GM12878 (cell line): Measurements from ENCODE around the gene CNTN4. TPM values are rescaled to one million over a fixed set of nuclear protein-coding genes. Genes with fewer than 3 reads are reported as not detected.

Experiments used
- CHD4 ChIP-seq: fragments of 200-600 bp; sonication (generic); IDR thresholded peaks from 2 replicates; pipeline ENCODE4 v1.6.1; 2016; ENCODE audit warnings: mild to moderate bottlenecking
- IKZF1 ChIP-seq: fragments of 450-650 bp; conservative IDR thresholded peaks from 2 replicates; pipeline ENCODE4 v1.6.1; 2017; ENCODE audit warnings: antibody characterized with exemption, mild to moderate bottlenecking
- NFYA ChIP-seq: IDR thresholded peaks from 2 replicates; pipeline ENCODE4 v1.6.1; 2011; ENCODE audit warnings: low read depth, mild to moderate bottlenecking, low read length, improper control_type of control experiment, borderline replicate concordance
- SMAD1 ChIP-seq: fragments of 450-650 bp; IDR thresholded peaks from 2 replicates; pipeline ENCODE4 v1.6.1; 2018; ENCODE audit warnings: mild to moderate bottlenecking, low read depth; ENCODE audit not compliant: partially characterized antibody
- ZBED1 ChIP-seq: IDR thresholded peaks from 2 replicates; pipeline ENCODE4 v1.6.1; 2016; ENCODE audit warnings: borderline replicate concordance
- ZNF217 ChIP-seq: fragments of 450-650 bp; IDR thresholded peaks from 2 replicates; pipeline ENCODE4 v1.6.1; 2017; ENCODE audit warnings: antibody characterized with exemption, mild to moderate bottlenecking
- polyA plus RNA-seq, 11 experiments: library from polyadenylated mRNA; depleted of rRNA in 4 of 11; unstranded in 6 of 11; stranded (reverse) in 5 of 11; fragments of >200 nt; fragmentation: Nextera tagmentation in 4 of 11; fragmentation: Illumina TruSeq in 1 of 11; extraction: Ambion mirVana in 4 of 11; extraction: Trizol in 1 of 11; gene quantifications; 1 replicate in 1 of 11; 2 replicates in 10 of 11; pipeline versions ENCODE4 v1.2.1 to v1.2.3, GENCODE V29; 2011 to 2016; ENCODE audit warnings: inconsistent platforms in 2 of 11, missing spikeins in 2 of 11, low read depth in 1 of 11
- total RNA-seq, 4 experiments: library from RNA; depleted of rRNA in 3 of 4; stranded (reverse); fragments of >200 nt in 3 of 4; fragmentation: Illumina TruSeq in 1 of 4; extraction: Trizol in 1 of 4; gene quantifications; 2 replicates each; pipeline versions ENCODE4 v1.2.1 to v1.2.3, GENCODE V29; 2013 to 2021
- TF ChIP-seq, protein P1 (sequence below): fragments of 450-650 bp; IDR thresholded peaks from 2 replicates; pipeline ENCODE4 v1.6.1; 2014; ENCODE audit warnings: mild to moderate bottlenecking
- TF ChIP-seq, protein P2 (sequence below): IDR thresholded peaks from 2 replicates; pipeline ENCODE4 v1.6.1; 2012; ENCODE audit warnings: low read depth, low read length, improper control_type of control experiment
- TF ChIP-seq, protein P3 (sequence below): IDR thresholded peaks from 2 replicates; pipeline ENCODE4 v1.6.1; 2011; ENCODE audit warnings: borderline replicate concordance, low read depth, mild to moderate bottlenecking, moderate library complexity, mixed read lengths, low read length; ENCODE audit not compliant: insufficient read depth; ENCODE audit errors: extremely low read length
- TF ChIP-seq, protein P4 (sequence below): fragments of 150-350 bp; IDR thresholded peaks from 2 replicates; pipeline ENCODE4 v1.6.1; 2016; ENCODE audit warnings: low read depth, low read length
- TF ChIP-seq, protein P5 (sequence below): fragments of 450-650 bp; formaldehyde crosslinking; IDR thresholded peaks from 2 replicates; pipeline ENCODE4 v1.4.0; 2020; ENCODE audit warnings: mild to moderate bottlenecking, moderate library complexity
- TF ChIP-seq, protein P6 (sequence below): IDR thresholded peaks from 2 replicates; pipeline ENCODE4 v1.6.1; 2012; ENCODE audit warnings: improper control_type of control experiment, low read depth, low read length; ENCODE audit not compliant: insufficient replicate concordance

CNTN4 gene
- total and polyA plus RNA-seq, 10 of the 15 experiments (the other 5 are each of a cell fraction or from before 2014, with no cell fraction given), result 0.05 to 0.43 (median 0.15) TPM; not detected in 1

DNA sequence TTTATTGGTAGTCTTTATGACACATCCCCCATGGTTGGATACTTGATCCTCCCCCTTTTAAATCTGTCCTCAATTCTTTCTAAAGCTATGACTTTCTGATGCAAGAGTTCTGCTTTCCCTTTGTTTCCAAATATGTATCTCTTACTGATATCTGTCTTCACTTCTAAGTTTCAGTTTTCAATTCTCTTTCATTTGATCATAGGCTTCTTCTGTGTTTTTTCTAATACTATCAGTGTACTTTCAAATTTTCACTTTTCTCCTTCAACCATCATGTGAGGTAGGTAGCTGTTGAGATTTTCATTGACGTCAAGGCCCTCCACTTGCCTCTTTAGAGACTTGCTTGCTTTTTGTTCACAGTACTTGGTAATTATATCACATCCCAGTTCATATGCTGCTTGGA, 436.5 kb downstream of the CNTN4 start (continued):
- TF ChIP-seq, protein P1, sequence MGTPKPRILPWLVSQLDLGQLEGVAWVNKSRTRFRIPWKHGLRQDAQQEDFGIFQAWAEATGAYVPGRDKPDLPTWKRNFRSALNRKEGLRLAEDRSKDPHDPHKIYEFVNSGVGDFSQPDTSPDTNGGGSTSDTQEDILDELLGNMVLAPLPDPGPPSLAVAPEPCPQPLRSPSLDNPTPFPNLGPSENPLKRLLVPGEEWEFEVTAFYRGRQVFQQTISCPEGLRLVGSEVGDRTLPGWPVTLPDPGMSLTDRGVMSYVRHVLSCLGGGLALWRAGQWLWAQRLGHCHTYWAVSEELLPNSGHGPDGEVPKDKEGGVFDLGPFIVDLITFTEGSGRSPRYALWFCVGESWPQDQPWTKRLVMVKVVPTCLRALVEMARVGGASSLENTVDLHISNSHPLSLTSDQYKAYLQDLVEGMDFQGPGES, result no peak
- no peak for TF ChIP-seq NFYA
- no peak for TF ChIP-seq ZBED1
- TF ChIP-seq, protein P2, sequence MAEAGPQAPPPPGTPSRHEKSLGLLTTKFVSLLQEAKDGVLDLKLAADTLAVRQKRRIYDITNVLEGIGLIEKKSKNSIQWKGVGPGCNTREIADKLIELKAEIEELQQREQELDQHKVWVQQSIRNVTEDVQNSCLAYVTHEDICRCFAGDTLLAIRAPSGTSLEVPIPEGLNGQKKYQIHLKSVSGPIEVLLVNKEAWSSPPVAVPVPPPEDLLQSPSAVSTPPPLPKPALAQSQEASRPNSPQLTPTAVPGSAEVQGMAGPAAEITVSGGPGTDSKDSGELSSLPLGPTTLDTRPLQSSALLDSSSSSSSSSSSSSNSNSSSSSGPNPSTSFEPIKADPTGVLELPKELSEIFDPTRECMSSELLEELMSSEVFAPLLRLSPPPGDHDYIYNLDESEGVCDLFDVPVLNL, result no peak
- TF ChIP-seq, protein P3, sequence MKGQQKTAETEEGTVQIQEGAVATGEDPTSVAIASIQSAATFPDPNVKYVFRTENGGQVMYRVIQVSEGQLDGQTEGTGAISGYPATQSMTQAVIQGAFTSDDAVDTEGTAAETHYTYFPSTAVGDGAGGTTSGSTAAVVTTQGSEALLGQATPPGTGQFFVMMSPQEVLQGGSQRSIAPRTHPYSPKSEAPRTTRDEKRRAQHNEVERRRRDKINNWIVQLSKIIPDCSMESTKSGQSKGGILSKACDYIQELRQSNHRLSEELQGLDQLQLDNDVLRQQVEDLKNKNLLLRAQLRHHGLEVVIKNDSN, result no peak
- TF ChIP-seq, protein P4, sequence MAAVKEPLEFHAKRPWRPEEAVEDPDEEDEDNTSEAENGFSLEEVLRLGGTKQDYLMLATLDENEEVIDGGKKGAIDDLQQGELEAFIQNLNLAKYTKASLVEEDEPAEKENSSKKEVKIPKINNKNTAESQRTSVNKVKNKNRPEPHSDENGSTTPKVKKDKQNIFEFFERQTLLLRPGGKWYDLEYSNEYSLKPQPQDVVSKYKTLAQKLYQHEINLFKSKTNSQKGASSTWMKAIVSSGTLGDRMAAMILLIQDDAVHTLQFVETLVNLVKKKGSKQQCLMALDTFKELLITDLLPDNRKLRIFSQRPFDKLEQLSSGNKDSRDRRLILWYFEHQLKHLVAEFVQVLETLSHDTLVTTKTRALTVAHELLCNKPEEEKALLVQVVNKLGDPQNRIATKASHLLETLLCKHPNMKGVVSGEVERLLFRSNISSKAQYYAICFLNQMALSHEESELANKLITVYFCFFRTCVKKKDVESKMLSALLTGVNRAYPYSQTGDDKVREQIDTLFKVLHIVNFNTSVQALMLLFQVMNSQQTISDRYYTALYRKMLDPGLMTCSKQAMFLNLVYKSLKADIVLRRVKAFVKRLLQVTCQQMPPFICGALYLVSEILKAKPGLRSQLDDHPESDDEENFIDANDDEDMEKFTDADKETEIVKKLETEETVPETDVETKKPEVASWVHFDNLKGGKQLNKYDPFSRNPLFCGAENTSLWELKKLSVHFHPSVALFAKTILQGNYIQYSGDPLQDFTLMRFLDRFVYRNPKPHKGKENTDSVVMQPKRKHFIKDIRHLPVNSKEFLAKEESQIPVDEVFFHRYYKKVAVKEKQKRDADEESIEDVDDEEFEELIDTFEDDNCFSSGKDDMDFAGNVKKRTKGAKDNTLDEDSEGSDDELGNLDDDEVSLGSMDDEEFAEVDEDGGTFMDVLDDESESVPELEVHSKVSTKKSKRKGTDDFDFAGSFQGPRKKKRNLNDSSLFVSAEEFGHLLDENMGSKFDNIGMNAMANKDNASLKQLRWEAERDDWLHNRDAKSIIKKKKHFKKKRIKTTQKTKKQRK, result no peak
- TF ChIP-seq, protein P5, sequence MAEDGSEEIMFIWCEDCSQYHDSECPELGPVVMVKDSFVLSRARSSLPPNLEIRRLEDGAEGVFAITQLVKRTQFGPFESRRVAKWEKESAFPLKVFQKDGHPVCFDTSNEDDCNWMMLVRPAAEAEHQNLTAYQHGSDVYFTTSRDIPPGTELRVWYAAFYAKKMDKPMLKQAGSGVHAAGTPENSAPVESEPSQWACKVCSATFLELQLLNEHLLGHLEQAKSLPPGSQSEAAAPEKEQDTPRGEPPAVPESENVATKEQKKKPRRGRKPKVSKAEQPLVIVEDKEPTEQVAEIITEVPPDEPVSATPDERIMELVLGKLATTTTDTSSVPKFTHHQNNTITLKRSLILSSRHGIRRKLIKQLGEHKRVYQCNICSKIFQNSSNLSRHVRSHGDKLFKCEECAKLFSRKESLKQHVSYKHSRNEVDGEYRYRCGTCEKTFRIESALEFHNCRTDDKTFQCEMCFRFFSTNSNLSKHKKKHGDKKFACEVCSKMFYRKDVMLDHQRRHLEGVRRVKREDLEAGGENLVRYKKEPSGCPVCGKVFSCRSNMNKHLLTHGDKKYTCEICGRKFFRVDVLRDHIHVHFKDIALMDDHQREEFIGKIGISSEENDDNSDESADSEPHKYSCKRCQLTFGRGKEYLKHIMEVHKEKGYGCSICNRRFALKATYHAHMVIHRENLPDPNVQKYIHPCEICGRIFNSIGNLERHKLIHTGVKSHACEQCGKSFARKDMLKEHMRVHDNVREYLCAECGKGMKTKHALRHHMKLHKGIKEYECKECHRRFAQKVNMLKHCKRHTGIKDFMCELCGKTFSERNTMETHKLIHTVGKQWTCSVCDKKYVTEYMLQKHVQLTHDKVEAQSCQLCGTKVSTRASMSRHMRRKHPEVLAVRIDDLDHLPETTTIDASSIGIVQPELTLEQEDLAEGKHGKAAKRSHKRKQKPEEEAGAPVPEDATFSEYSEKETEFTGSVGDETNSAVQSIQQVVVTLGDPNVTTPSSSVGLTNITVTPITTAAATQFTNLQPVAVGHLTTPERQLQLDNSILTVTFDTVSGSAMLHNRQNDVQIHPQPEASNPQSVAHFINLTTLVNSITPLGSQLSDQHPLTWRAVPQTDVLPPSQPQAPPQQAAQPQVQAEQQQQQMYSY (CRISPR knock-in tag), result no peak
- TF ChIP-seq, protein P6, sequence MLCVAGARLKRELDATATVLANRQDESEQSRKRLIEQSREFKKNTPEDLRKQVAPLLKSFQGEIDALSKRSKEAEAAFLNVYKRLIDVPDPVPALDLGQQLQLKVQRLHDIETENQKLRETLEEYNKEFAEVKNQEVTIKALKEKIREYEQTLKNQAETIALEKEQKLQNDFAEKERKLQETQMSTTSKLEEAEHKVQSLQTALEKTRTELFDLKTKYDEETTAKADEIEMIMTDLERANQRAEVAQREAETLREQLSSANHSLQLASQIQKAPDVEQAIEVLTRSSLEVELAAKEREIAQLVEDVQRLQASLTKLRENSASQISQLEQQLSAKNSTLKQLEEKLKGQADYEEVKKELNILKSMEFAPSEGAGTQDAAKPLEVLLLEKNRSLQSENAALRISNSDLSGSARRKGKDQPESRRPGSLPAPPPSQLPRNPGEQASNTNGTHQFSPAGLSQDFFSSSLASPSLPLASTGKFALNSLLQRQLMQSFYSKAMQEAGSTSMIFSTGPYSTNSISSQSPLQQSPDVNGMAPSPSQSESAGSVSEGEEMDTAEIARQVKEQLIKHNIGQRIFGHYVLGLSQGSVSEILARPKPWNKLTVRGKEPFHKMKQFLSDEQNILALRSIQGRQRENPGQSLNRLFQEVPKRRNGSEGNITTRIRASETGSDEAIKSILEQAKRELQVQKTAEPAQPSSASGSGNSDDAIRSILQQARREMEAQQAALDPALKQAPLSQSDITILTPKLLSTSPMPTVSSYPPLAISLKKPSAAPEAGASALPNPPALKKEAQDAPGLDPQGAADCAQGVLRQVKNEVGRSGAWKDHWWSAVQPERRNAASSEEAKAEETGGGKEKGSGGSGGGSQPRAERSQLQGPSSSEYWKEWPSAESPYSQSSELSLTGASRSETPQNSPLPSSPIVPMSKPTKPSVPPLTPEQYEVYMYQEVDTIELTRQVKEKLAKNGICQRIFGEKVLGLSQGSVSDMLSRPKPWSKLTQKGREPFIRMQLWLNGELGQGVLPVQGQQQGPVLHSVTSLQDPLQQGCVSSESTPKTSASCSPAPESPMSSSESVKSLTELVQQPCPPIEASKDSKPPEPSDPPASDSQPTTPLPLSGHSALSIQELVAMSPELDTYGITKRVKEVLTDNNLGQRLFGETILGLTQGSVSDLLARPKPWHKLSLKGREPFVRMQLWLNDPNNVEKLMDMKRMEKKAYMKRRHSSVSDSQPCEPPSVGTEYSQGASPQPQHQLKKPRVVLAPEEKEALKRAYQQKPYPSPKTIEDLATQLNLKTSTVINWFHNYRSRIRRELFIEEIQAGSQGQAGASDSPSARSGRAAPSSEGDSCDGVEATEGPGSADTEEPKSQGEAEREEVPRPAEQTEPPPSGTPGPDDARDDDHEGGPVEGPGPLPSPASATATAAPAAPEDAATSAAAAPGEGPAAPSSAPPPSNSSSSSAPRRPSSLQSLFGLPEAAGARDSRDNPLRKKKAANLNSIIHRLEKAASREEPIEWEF, result peak; percentile 82
- TF ChIP-seq SMAD1, result no peak
- TF ChIP-seq IKZF1, result no peak; the same call in 1 of the 2 replicates
- no peak for TF ChIP-seq CHD4
- peak; percentile 41; the same call in 1 of the 2 replicates for TF ChIP-seq ZNF217
